GM18519 (cell line): ENCODE data around the gene RASGRF1.

Source experiments
- ATAC-seq: cut with Tn5 transposase; IDR thresholded peaks from one replicate; pipeline ENCODE4 v1.9.1; 2021; ENCODE audit warnings: mild to moderate bottlenecking, moderate library complexity; ENCODE audit not compliant: unreplicated experiment, low FRiP score

Gene RASGRF1

DNA sequence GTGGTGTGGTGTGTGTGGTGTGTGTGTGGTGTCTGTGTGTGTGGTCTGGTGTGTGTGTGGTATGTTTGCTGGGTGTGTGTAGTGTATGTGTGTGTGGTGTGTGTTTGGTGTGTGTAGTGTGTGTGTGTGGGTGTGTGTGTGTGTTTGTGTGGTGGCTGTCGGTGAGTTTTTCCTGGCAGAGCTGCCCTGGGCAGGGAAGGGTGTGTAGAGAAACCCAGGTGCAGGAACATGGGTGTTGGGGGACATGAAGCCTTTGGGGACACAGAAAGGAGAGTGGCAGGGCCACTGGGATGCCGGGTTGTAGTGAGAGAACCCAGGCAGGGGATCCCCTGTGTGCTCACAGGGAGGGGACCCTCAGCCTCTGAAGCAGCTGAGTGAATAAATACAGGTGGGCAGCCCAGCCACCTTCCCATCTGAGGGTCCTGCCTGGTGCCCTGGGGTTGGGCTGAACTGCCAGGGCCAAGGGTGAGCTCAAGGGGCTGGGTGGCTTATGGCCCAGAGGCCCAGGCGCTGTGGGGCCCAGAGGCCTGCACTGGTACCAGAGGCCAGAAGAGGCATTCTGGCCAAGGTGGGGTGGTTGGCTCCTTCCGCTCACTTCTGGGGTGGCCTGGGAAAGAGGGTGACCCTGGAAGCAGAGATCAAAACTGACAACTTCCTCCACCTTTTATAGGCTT lies 97.2 kb downstream of the RASGRF1 start:
- ATAC-seq: no peak

DNA sequence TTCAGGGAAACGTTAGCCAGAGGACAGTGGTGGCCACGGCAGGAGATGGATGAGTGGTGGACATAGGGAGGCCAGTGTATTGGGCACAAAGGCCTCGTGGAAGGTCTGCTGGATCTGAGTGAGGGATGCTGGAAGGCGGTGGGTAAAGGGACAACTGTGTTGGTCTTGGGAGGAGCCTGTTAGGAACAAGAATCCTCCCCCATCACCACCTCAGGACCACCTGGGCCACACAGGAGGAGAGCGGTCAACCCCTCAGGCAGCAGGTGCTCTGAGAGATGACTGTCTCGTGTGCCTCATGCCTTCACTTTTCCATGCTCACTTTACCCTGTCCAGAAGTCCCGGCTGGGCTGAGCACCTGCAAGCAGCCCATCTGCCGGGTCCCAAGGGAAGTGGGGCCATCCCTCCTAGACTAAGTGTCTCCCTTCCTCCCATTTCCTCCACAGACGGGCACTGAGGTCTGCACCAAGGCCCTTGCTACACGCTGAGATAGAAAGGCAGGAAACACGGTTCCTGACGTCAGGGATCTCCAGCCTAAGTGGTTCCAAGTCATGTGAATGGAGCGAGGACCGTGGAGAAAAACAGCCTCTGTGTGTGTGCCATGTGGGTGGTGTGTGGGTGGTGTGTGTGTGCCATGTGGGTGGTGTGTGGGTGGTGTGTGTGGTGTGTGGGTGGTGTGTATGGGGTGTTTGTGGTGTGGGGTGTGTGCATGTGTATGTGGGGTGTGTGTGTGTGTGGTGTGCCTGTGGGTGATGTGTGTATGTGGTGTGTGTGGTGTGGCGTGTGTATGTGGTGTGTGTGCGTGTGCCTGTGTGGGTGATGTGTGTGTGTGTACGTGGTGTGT lies 97.9 kb downstream of the RASGRF1 start:
- ATAC-seq: no peak

DNA sequence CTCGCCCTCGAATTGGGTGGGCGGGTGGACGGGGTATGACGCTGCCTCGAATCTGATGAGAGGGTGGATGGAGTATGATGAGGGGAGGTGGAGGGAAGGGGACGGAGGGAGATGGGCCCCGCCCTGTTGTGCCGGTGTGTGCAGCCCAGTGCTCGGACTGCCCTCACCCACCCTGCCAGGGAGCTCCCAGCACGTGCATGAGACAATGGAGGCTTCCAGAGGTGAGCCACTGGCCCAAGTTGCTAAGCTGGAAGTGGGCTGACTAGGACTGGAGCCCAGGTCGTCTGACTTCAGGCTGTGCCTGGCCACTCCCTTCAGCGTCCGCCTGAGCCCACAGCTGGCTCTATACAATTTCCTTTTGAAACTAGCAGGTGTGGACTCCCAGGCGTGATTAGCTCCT lies 98.7 kb downstream of the RASGRF1 start:
- no peak for ATAC-seq

DNA sequence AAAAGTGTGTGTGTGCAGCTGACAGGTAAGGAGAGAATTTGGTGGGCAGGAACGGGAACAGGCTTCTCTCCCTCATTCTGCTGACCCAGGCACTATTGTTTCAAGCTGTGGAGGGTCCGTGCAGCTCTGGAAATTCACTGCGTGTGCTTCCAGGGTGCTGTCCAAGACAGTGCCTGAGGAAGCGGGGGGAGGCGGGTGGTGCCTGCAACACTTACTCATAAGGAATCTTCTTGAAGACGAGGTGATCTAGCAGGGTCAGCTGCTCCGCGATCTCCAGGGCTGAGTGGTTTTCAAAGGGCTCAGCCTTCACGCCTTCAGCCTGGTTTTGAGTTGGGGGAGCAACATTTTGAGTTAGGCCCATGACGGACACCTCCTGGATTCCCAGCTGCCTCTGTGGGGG lies 99.1 kb downstream of the RASGRF1 start:
- ATAC-seq: no peak

DNA sequence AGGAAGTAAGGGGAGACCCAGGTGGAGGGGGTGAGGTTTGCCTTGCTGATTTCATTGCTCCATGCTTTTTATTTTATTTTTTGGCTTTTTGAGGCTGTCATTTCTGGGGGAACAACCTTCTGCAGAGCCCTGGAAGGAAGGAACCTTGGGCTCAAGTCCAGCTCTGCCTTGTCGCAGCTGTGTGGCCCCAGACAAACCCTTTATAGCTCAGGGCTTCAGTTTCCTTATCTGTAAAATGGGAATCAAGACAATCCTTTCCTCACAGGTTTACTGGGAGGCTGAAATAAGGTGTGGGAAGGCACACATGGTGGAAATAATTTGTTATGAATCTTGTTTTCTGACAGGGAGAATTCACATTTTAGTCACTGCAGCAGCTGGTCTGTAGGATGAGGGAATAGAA lies 100.3 kb downstream of the RASGRF1 start:
- no peak for ATAC-seq

DNA sequence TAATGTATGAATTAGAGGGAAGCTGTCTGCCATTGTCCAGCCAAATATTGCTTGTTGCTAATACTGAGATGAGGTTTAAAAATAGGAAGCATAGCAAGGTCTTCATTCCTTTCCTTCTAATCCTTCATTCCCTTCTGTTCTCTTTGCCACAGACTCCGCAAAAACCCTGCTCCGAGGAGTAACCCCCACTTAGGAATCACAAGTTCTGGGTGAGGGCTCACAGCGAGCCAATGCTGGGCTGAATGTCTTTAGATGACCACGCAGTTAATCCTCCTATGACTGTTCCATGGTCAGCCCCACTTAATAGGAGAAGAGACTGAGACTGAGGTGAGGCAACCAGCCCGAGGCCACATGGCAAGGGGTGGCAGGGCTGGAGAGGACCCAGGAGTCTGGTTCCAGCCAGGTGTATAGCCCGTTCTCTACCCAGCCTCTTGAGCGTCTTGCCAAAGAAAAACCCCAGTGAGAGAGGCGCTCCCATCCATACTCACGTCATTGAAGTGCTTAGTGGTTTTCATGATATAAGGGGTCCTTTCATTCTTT lies 100.8 kb downstream of the RASGRF1 start:
- ATAC-seq: no peak

DNA sequence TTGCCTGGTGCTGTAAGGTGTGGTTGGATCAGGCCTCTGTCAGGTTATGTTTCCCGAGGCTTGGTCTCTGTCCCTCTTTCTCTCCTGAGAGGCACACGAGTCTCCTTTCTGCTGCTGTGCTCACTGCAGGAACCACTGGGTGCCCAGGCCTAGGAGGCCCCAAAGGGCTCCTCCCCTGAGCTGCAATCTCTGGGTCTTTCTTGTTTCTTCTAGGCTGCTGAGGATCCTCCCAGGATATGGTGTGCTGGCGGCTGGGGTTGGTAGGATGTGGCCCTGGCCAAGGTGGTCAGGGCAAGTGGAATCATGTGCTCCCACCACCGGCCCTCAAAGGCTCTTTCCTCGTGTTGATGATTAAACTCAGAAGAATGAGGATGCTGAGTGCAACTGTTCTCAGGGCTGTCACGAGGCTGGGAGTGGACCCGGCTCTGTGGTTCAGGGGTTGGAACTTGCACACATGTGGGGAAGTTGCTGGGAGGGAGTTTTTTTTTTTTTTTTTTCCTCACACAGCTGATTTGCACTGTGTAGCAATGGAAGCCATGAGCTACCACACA lies 102.1 kb downstream of the RASGRF1 start:
- no peak for ATAC-seq

DNA sequence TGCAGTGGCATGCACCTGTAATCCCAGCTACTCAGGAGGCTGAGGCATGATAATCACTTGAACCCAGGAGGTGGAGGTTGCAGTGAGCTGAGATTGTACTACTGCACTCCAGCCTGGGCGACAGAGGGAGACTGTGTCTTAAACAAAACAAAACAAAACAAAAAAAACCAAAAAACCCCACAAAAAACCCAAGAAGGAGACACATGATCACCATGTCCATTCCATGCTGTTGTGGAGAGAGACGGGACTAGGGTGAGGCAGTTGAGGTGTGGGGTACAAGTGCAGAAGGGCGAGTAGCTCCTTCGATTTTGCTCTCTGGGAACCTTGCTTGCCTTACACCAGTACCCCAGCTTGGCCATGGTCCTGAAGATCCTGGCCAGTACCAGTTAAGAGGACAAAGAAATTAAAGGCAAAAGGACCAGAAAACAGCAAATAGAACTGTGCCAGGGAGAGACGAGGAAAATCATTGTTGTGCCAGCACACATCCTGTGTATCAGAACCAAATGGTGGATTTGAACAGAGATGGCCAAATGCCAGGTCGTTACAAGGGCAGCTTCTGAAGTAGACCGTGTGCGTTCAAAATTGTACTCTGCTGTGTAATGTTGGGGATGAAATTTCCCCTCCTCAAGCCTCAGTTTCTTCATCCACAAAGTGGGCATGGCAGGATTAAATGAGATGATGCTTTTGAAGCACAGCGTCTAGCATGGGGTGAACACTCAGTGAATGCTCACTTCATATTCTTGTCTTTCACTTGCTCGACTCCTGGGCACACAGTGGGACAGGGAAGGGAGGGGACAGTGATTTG lies 102.8 kb downstream of the RASGRF1 start:
- no peak for ATAC-seq

DNA sequence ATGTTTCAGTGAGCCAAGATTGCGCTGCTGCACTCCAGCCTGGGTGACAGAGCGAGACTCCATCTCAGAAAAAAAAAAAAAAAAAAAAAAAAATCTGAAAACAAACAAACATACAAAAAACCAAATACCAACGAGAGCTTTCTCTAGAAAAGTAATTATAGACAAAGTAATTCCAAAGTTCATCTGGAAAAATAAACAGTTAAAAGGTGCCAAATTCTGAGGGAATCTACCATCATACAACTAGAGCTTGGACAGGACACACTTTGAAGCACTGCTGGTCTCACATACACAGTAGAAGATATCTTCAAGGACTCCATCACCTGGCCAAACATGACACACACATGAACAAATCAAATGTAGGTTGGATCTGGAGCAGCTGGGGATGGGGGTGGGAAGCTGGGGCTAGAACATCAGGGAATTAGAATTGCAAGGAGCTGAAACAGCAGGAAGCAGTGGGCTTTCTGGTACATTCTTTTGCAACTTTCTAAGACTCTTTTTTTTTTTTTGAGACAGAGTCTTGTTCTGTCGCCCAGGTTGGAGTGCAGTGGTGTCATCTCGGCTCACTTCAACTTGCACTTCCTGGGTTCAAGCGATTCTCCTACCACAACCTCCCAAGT lies 104.6 kb downstream of the RASGRF1 start:
- ATAC-seq: no peak

DNA sequence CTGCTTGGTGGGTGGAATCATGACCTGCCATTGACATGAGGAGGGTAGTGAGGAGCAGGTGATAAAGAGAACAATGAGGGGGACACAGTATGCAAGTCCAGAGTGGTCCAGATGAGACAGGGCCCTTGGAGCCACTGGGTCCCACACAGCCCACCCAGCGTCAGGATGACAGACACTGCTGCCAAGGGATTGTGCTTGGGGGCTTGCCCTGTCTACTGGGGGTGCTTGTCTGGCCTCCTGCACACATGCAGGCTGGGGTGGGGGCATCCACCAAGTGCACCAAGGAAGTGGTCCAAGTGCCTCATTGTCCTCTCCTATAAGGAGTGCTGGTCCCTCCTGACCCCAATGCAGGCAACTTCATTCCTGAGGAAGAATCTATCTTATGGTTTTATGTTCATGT lies 106.5 kb downstream of the RASGRF1 start:
- no peak for ATAC-seq

DNA sequence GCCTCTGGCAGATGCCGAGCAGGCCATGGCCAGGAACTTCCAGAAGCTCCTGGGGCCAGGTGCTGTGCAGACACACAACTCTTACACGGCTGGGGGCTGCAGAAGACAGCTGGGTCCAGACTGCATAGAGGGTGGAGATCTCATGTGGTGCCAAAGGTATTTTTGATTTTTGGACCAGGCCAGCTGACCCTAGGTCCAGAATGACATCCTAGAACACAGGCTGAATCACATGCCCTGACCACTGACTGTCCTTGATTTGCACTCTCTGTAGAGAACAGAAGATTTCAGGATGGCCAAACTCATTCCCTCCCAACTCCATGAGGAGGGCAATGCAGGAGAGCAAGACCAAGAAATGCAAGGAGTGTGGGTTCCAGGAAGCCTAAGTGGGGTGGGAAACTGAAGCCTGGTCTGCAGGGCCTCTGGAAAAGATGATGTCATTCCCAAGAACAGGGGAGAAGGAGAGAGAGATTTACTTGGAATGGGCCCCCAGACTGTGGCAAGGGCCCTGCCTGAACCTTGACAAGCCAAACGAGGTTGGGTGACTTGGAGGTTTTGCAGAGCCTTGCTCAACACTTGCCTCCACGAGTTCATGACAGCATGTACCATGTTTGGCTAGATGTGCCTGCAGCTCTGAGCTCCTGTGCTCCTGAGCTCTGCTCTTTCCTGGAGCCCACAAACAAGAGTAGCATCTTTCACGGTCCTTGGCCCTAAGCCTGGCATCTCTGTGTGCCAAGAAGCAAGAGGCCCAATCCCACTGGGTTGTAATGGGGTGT lies 107.2 kb downstream of the RASGRF1 start:
- no peak for ATAC-seq

DNA sequence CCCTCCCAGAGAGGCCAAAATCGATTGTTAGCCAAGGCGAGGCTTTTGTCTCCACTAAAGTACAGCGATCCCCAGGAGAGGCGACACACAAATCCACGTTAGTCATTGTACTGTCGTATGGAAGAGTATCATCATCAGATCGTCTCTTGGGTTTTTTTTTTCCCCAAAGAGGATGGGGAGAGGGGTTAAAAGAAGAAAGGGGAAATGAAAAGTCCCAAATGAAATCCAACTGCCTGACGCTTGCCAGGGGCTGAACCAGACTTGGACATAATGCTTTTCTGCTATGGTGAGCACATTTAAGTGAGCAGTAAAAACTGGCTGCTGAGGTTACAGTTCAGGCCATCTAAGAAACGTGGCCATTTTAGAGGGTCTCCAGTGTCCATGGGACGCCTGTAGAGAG lies 107.8 kb downstream of the RASGRF1 start:
- ATAC-seq: no peak

DNA sequence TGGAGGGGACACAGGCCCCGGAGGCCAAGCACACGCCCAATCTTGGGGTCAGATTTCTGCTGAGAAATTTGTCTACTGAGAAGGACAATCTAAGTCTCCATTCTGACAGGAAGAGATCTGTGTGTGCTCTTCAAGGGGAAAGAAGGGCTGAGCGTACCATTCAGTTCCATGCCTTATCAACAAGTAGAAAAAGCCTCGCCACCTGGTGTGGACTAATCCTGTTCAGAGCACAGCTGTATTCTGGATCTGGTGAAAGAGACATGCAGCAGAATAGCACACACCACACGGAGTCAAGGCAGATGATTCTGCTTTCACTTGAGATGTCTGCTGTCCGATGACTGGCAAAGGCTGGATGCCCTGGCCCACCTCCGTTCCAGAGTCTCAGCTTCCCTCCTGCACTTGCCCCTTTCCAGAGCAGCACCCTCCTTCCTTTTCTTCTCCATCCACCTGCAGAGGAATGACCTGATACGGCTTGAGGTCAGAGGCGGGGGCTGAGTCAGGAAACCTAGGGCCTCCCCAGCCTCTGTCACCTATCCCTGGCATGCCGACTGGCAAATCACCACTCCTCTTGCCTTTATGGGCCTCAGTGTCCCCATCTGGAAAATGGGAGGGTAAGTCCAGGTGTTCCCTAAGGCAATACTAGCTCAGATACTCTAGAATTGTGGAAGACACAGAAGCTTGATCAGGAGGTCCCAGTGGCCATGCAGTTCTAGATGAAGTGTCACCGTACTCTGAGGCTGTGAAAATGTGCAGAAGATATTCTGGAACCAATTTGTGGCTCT lies 108.9 kb downstream of the RASGRF1 start:
- no peak for ATAC-seq

DNA sequence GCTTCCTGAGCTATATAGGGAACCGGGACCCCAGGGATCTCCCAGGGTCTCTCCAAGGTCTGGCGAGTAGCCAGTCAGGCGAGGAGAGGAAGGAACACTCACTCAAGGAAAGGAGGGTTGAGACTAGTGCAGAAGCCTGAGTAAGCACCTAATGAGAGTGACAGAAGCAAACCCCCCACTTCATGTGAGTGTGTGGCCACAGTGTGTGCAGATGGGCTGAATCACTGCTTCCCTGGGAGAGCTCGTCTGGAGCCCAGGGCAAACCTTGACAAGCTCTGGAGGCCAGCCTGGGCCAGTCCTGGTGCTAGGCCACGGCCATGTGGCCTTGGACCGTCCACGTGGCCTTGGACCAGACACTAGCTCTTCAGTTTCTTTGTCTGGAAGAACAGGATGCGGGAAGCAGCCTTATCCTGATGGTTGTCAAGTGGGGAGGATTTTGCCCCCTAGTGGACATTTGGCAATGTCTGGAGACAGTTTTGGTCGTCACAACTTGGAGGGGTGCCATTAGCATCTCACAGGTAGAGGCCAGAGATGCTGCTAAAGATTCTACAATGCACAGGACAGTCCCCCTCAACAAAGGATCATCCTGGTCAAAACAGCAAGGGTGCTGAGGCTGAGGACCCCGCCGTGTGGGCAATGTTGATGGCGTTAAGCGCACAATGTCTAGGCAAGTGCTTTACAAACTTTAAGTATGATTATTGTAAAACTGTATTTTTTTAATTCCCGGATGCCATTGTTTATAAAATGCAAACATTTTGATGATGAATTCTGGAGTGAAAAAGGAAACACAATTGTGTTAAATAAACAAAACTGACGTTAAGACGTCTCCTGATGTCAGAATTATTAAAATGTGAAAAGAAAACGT lies 110.9 kb downstream of the RASGRF1 start:
- ATAC-seq: no peak

DNA sequence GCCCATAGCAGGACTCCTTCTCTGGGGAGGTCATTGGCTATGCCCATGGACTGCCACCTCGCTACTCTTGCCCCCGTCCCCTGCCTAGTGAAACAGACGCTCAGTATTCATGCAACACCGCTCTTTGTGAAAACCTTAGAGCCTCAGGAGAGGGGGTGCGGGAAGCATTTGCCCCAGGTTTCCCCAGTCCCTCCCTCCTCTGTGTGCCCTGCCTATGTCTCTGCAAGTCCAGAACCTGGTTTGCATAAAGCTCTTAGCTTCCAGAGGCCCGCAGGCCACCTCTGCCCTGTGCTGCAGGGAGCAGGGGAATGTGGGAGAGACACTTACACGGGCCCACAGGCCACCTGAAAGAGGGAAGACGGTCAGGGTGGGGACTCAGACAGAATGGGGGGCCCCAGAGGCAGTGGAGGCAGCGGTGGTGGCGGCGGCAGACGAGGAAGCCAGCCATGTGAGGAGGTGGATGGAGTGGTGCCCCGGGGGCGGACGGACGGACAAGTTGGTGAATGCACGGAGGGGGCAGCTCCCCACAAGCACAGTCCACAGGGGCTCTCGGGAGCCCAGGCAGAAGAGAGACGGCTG lies 111.9 kb downstream of the RASGRF1 start:
- no peak for ATAC-seq

DNA sequence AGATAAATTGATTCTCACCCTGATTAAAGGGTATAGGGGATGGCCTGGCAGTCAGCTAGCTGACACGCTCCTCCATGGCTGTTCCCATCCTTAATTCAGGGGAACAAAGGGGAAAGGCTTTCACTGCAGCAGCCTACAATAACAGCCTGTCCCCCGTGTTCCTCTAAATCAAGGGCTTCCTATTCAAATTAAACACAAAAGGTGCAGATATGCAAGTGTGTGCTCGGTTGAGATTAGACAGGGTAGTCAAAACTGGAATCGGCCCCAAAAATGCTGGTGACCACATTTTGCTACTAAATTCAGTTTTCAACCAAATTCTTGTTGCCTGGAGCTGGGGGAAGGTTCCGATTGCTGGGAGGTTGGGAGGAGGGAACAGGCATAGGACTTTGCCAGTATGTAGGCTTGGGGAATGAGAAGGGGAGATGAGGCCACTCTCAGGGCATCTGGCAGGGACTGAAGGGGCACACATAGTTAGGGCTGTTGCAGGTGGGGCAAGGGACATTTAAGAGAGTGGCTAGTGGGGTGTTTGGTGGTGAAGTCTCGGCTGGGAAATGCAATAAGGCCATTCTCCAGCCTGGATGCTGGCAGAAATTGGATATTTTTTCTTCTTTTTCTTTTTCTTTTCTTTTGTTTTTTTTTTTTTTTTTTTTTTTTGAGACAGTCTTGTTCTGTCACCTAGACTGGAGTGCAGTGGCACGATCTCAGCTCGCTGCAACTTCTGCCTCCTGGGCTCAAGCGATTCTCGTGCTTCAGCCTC lies 112.8 kb downstream of the RASGRF1 start:
- no peak for ATAC-seq

DNA sequence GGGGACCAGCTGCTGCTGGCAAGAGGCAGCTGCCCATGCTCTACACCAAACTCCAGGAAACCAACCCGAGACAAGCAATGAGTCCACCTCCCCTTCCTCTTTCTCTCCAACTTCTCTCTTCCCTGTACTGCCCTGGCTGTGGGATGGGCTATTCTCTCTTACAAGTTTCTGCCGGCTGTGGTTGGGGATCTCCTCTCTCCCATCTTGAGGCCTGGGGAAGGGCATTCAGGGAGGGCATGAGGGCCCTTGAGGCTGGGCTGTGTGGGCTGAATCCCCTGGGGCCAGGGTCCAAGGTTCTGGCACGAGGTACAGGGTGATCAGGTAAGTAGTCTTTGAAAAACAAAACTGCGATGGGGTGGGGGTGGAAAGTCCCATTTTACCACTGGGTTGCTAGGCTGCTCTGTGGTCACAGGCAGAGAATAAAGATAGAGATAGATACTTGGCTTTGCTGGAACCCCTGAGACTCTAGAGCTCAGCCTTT lies 113.4 kb downstream of the RASGRF1 start:
- ATAC-seq: no peak
